ENCODE results near the gene PDE1C. TPM values are rescaled to one million over a fixed set of nuclear protein-coding genes. Genes with fewer than 3 reads are reported as not detected.

The PDE1C gene
- total RNA-seq, 1 donor from 2014 or later, result 23.3 TPM

- ATAC-seq (no peak), DNase-seq (ENCODE audit: low spot score) (no peak)
- intact Hi-C loops (cut with DNase I), result no loop called here
These were observed 241.7 kb downstream of the PDE1C start for GRCh38 chr7:31828520-31828919.

- DNase-seq (ENCODE audit: low spot score) (no peak), ATAC-seq (no peak)
- intact Hi-C loops (cut with DNase I), result no loop called here
These were observed 244.6 kb downstream of the PDE1C start for GRCh38 chr7:31825576-31825975.

GRCh38 chr7:31819031-31819430 is 251.2 kb downstream of the PDE1C start:
- ATAC-seq, result no peak
- no peak for DNase-seq (ENCODE audit: low spot score)
- intact Hi-C loops (cut with DNase I), result no loop called here

GRCh38 chr7:31816810-31817209 is 253.4 kb downstream of the PDE1C start:
- intact Hi-C loops (cut with DNase I), result no loop called here
- ATAC-seq (no peak), DNase-seq (ENCODE audit: low spot score) (no peak)

DNA sequence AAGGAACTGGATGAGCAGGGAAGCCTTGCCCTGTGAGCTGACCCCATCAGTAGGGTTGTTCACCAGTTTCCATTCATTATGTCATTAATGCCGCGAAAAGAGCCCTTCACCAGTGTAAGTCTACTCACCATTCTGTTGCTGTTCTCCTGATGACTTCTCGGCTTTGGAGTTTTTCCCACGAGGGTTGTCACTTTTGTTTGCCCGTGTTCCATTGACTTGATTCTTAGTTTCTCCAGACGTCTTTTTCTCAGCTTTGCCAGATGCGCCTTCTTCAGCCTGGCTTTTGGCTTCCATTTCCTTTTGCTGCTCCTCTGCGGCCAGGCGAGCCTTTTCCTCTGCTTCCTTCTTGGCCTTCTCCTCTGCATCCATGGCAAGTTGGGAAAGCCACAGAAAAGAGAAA is 254.4 kb downstream of the PDE1C start:
- ATAC-seq (no peak), DNase-seq (ENCODE audit: low spot score) (no peak)
- intact Hi-C loops (cut with DNase I), result no loop called here

GRCh38 chr7:31814187-31814586 is 256.0 kb downstream of the PDE1C start:
- intact Hi-C loops (cut with DNase I), result no loop called here
- no peak for ATAC-seq
- no peak for DNase-seq (ENCODE audit: low spot score)

DNA sequence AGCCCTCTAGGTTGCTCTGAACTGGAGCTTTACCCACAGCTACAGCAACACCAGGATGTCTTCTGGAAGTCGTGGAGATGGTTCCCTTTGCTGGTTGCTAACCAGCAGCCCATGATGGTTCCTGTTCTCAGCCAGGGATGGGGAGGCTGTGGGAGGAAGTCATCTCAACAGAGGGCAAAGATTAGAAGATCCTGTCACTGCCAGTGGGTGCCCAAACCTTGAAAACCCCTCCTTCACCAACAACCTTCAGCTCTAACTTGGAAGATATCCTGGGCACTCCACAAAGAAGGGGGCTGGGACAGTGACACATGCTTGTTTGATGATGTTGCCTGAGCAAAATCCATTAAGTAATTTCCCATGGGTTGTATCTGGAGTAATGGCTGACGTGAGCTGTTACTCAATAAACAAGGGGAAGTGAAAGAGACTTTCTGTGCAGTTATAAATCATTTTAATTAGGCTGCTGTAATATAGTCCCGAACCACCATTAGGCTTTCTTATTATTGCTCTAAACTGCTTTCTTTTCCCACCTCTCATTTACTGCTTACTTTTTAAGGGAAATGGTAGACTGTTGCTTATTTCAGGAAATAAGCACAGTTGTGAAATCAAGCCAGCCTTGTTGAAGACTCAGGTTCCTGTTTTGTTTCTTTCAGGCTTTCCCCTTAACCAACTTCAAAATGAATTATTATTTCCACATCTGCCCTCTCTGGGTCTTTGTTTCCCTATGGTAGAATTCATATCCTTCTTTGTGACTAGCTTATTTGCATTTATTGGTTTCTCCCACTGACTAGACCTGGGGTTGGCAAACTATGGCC is 258.4 kb downstream of the PDE1C start:
- DNase-seq (ENCODE audit: low spot score) (no peak), ATAC-seq (peak; percentile 89)
- intact Hi-C loops (cut with DNase I), result no loop called here

- intact Hi-C loops (cut with DNase I), result no loop called here
- ATAC-seq (no peak), DNase-seq (ENCODE audit: low spot score) (no peak)
These were observed 264.9 kb downstream of the PDE1C start for GRCh38 chr7:31805209-31805818.

- intact Hi-C loops (cut with DNase I), result no loop called here
- no peak for DNase-seq (ENCODE audit: low spot score)
- ATAC-seq, result no peak
These were observed 273.8 kb downstream of the PDE1C start for GRCh38 chr7:31796375-31796774.

GRCh38 chr7:31794851-31795344 is 275.3 kb downstream of the PDE1C start:
- ATAC-seq (no peak), DNase-seq (ENCODE audit: low spot score) (no peak)
- intact Hi-C loops (cut with DNase I), result no loop called here

DNA sequence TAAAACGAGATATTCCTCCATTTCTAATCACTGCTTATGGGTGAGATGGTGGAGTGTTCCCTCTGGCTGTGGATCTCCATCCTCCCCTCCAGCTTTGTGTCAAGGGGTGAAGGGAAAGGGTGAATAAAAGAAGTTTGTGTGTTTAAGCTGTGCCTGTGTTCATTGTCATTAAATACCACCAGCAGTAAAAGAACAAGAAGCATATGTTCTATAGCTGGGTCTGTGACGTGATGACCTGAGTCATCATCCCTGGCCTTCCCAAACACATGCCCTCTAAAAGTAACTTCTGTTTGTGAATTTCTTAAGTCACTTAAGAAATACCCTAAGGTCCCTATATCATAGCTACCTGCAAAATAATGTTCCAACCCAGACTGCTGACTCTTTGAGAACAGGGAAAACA is 278.3 kb downstream of the PDE1C start:
- intact Hi-C loops (cut with DNase I), result no loop called here
- DNase-seq (ENCODE audit: low spot score), result no peak
- no peak for ATAC-seq

DNA sequence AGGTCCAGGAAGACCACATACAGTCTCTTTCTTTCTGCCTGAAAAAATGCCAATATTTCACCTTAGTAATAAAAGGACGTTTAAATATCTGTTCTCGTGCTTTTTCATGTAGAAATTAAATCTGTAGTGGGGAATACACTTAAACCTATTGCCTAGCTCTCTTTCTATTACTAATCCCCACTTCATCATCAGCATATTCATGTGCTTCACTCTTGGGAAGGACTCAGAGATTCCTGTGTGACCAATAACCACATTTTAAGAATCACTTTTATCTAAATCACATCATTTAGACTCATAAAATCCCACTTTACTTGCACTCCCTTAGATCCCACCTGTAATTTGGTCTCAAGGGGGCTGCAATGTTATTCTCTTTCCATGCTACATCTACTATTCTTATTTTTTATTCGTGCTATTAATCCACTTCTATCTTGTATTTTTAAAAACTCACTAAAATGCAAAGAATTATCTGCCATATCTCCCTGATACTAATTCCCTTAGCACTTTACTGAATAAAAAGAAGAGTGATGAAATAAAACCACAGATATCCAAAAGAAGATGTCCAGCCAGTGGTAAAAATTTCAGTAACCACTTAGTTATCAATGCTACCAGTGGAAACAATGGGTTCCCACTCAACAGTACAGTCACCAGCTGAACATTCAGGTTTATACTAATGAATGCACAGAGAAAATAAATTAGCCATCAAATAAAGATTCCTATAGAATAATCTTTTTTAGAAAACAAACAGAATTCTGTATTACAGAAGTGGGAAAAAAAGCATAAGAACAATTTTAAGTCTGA is 281.1 kb downstream of the PDE1C start:
- intact Hi-C loops (cut with DNase I), result no loop called here
- no peak for DNase-seq (ENCODE audit: low spot score)
- no peak for ATAC-seq

GRCh38 chr7:31788445-31788844 is 281.8 kb downstream of the PDE1C start:
- ATAC-seq, result no peak

GRCh38 chr7:31786326-31786725 is 283.9 kb downstream of the PDE1C start:
- ATAC-seq (no peak), DNase-seq (ENCODE audit: low spot score) (no peak)
- intact Hi-C loops (cut with DNase I), result no loop called here

More at GRCh38 chr7:31788445-31788844, 281.8 kb downstream of the PDE1C start:
- intact Hi-C loops (cut with DNase I), result no loop called here
- no peak for DNase-seq (ENCODE audit: low spot score)

GRCh38 chr7:31785101-31785500 is 285.1 kb downstream of the PDE1C start:
- no peak for ATAC-seq
- intact Hi-C loops (cut with DNase I), result no loop called here
- no peak for DNase-seq (ENCODE audit: low spot score)

GRCh38 chr7:31783221-31783620 is 287.0 kb downstream of the PDE1C start:
- intact Hi-C loops (cut with DNase I), result no loop called here
- DNase-seq (ENCODE audit: low spot score) (no peak), ATAC-seq (no peak)

- DNase-seq (ENCODE audit: low spot score) (no peak), ATAC-seq (no peak)
- intact Hi-C loops (cut with DNase I), result no loop called here
These were observed 287.7 kb downstream of the PDE1C start for GRCh38 chr7:31782411-31782991.

- intact Hi-C loops (cut with DNase I), result no loop called here
- no peak for ATAC-seq
These were observed 291.9 kb downstream of the PDE1C start for GRCh38 chr7:31778296-31778695.

DNA sequence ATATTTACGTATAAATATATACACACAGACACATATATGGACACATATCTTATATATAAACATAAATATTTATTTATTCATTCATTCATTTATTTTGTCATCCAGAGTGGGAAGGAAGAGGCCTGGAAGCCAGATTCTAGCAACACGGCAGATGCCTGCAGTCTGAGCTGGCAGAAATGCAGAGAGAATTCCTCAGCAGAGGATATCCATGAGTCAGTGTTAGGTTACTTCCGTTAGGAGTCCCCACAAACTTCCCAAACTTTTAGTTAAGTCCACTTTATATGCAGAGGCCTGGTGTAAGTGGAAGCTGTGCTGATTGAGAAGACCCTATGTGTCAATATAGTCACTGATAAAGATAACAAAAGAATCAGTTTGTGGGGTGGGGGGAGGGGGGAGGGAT is 293.6 kb downstream of the PDE1C start:
- ATAC-seq, result no peak
- no peak for DNase-seq (ENCODE audit: low spot score)
- intact Hi-C loops (cut with DNase I), result no loop called here

More at GRCh38 chr7:31778296-31778695, 291.9 kb downstream of the PDE1C start:
- no peak for DNase-seq (ENCODE audit: low spot score)
